Adrenal gland (tissue), 5 donors: ENCODE data around the gene KSR2.

ENCODE experiments used
- POLR2A ChIP-seq, 2 donors: fragments of 450-650 bp; IDR thresholded peaks; one replicate each; pipeline ENCODE4 v1.6.1; 2017; ENCODE audit warnings: antibody characterized with exemption in 2 of 2, mild to moderate bottlenecking in 2 of 2, moderate library complexity in 1 of 2
- TF ChIP-seq, protein P1 (sequence below), 6 experiments: fragments of 450-650 bp in 4 of 6; fragments of 200-600 bp in 2 of 6; sonication (generic) in 1 of 6; IDR thresholded peaks; 1 replicate in 5 of 6; 2 replicates in 1 of 6; pipeline versions ENCODE4 v1.5.1 to v1.8.0; 2016 to 2021; ENCODE audit warnings: antibody characterized with exemption in 6 of 6, mild to moderate bottlenecking in 2 of 6, moderate library complexity in 1 of 6
- donor health status: DM: no; HTN: no; CAD: no.

DNA sequence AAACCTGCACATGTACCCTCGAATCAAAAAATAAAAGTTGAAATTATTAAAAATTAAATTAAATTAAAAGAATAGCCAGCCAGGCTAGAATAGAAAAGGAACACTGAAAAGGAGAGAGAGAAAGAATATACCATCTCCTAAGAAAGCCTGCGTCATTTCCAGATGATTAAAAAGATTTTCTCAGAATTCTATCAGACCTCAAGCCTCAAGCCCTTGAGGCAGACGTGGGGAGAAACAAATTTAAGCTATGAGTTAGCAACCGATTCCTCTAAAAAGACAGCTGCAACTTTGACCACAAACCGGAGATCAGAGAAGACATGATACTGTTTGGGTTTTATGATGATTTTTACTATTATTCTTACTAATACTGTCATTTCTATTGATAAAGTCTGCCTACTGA is 138.3 kb downstream of the KSR2 start:
- no peak for TF ChIP-seq POLR2A (IDR thresholded peaks at IDR 0.05)
- TF ChIP-seq, protein P1, sequence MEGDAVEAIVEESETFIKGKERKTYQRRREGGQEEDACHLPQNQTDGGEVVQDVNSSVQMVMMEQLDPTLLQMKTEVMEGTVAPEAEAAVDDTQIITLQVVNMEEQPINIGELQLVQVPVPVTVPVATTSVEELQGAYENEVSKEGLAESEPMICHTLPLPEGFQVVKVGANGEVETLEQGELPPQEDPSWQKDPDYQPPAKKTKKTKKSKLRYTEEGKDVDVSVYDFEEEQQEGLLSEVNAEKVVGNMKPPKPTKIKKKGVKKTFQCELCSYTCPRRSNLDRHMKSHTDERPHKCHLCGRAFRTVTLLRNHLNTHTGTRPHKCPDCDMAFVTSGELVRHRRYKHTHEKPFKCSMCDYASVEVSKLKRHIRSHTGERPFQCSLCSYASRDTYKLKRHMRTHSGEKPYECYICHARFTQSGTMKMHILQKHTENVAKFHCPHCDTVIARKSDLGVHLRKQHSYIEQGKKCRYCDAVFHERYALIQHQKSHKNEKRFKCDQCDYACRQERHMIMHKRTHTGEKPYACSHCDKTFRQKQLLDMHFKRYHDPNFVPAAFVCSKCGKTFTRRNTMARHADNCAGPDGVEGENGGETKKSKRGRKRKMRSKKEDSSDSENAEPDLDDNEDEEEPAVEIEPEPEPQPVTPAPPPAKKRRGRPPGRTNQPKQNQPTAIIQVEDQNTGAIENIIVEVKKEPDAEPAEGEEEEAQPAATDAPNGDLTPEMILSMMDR (IDR thresholded peaks at IDR 0.05) = no peak
